Testis (tissue), 3 donors: ENCODE measurements around the gene ZNF865. TPM values are rescaled to one million over a fixed set of nuclear protein-coding genes. Genes with fewer than 3 reads are reported as not detected.
A peak's percentile ranks its signal among the peaks of the same experiment; 100 is the strongest.

Source experiments
- DNase-seq: peaks from one replicate; pipeline ENCODE4 v3.0.0-alpha.2; 2019
- H3K27ac ChIP-seq, 2 donors: fragments of 200-600 bp; sonication (generic); one replicate each; pipeline ENCODE4 v1.5.1; 2019
- H3K27me3 ChIP-seq: fragments of 200-600 bp; sonication (generic); one replicate; pipeline ENCODE4 v1.5.1; 2019
- H3K36me3 ChIP-seq: fragments of 200-600 bp; sonication (generic); one replicate; pipeline ENCODE4 v1.5.1; 2017; ENCODE audit warnings: low read depth; ENCODE audit errors: missing control alignments
- H3K4me1 ChIP-seq: fragments of 200-600 bp; sonication (generic); one replicate; pipeline ENCODE4 v1.5.1; 2019
- H3K4me3 ChIP-seq, 2 donors: fragments of 200-600 bp; sonication (generic); one replicate each; pipeline ENCODE4 v1.5.1; 2017 to 2019
- H3K9me3 ChIP-seq: fragments of 200-600 bp; sonication (generic); one replicate; pipeline ENCODE4 v1.5.1; 2017
- CTCF ChIP-seq, 3 experiments: fragments of 450-650 bp in 2 of 3; fragments of 200-600 bp in 1 of 3; sonication (generic) in 1 of 3; IDR thresholded peaks; one replicate each; pipeline ENCODE4 v1.5.1; 2016 to 2019; ENCODE audit warnings: antibody characterized with exemption in 3 of 3, mild to moderate bottlenecking in 2 of 3, moderate library complexity in 1 of 3
- POLR2A ChIP-seq: fragments of 450-650 bp; IDR thresholded peaks from one replicate; pipeline ENCODE4 v1.6.1; 2017; ENCODE audit warnings: antibody characterized with exemption, mild to moderate bottlenecking, moderate library complexity
- WGBS, 2 donors: methylation state at CpG; one replicate each; pipeline ENCODE4 v1.1.5; 2018; 5-methylcytosine and 5-hydroxymethylcytosine counted together
- intact Hi-C: fragments of 100-400 bp; cut with DNase I; formaldehyde crosslinking; loops from one replicate; pipeline ENCODE4 v1.15.1; 2023; ENCODE audit warnings: low total_unique reads
- polyA plus RNA-seq: library from polyadenylated mRNA; stranded (reverse); fragments of 350-450 nt; fragmentation: Illumina TruSeq; extraction: RNeasy Lipid Tissue Mini Kit (QIAGEN cat#74804); gene quantifications from one replicate; pipeline ENCODE4 v1.2.3, GENCODE V29; 2014; ENCODE audit warnings: low read depth, low replicate concordance; ENCODE audit not compliant: insufficient read depth
- total RNA-seq, 2 donors: library from RNA; depleted of rRNA; stranded (reverse); fragments of >200 nt; gene quantifications; one replicate each; pipeline ENCODE4 v1.2.3, GENCODE V29; 2016

ZNF865 gene
- total and polyA plus RNA-seq, 3 donors from 2014 or later: 4.7 to 14.5 (median 12.2) TPM

- TF ChIP-seq POLR2A: no peak
- H3K27ac ChIP-seq: no peak overlapping the region
- no peaks in the 10 kb centered on the region for H3K27me3 ChIP-seq
- H3K4me3 ChIP-seq: peak overlapping the region; percentile 29 to 43
- DNase-seq: no peak
- 40 to 81% methylated on average over 1 to 42 of the region's 73 CpGs for WGBS, 2 donors
- intact Hi-C loops: no loop called here
- no peaks in the 10 kb centered on the region for H3K4me1 ChIP-seq
- no peaks in the 10 kb centered on the region for H3K9me3 ChIP-seq
- no peaks in the 10 kb centered on the region for H3K36me3 ChIP-seq
Measured at GRCh38 chr19:55592391-55593090, 12.9 kb upstream of the ZNF865 start.

GRCh38 chr19:55593096-55593772 is 12.2 kb upstream of the ZNF865 start:
- H3K36me3 ChIP-seq: no peaks in the 10 kb centered on the region
- intact Hi-C loops: no loop called here
- WGBS, 2 donors: 60 to 67% methylated on average over 1 to 28 of the region's 68 CpGs

GRCh38 chr19:55594996-55595545 is 10.4 kb upstream of the ZNF865 start:
- WGBS, 2 donors: 75 to 77% methylated on average over 4 of the region's 4 CpGs
- intact Hi-C loops: no loop called here
- Histone ChIP-seq H3K4me1 (no peaks in the 10 kb centered on the region), H3K27me3 (no peaks in the 10 kb centered on the region), H3K4me3 (no peak overlapping the region), H3K27ac (no peak overlapping the region), H3K9me3 (no peaks in the 10 kb centered on the region), H3K36me3 (no peaks in the 10 kb centered on the region)
- no peak for TF ChIP-seq CTCF (IDR thresholded peaks at IDR 0.05)
- TF ChIP-seq POLR2A: no peak
- DNase-seq: no peak

More at GRCh38 chr19:55593096-55593772, 12.2 kb upstream of the ZNF865 start:
- no peak for DNase-seq
- Histone ChIP-seq H3K27ac (no peak overlapping the region), H3K9me3 (no peaks in the 10 kb centered on the region), H3K4me3 (peak overlapping the region; percentile 29), H3K4me1 (no peaks in the 10 kb centered on the region), H3K27me3 (no peaks in the 10 kb centered on the region)
- no peak for TF ChIP-seq POLR2A

GRCh38 chr19:55596304-55596703 is 9.1 kb upstream of the ZNF865 start:
- 93 to 97% methylated on average over 3 of the region's 3 CpGs for WGBS, 2 donors
- Histone ChIP-seq H3K36me3 (no peaks in the 10 kb centered on the region), H3K4me1 (peaks cover 7% of the 10 kb centered on the region), H3K27me3 (no peaks in the 10 kb centered on the region), H3K4me3 (no peak overlapping the region), H3K27ac (no peak overlapping the region), H3K9me3 (no peaks in the 10 kb centered on the region)
- intact Hi-C loops: no loop called here
- no peak for DNase-seq
- no peak for TF ChIP-seq POLR2A
- TF ChIP-seq CTCF (IDR thresholded peaks at IDR 0.05): no peak

- DNase-seq: no peak
- H3K4me1 ChIP-seq: peaks cover 7% of the 10 kb centered on the region
- H3K9me3 ChIP-seq: no peaks in the 10 kb centered on the region
- no peaks in the 10 kb centered on the region for H3K36me3 ChIP-seq
- H3K4me3 ChIP-seq: no peak overlapping the region
- no peak for TF ChIP-seq CTCF (IDR thresholded peaks at IDR 0.05)
- no peak for TF ChIP-seq POLR2A
- intact Hi-C loops: no loop called here
- H3K27ac ChIP-seq: no peak overlapping the region
- WGBS, 2 donors: 61 to 84% methylated on average over 10 to 30 of the region's 30 CpGs
- no peaks in the 10 kb centered on the region for H3K27me3 ChIP-seq
Measured at GRCh38 chr19:55597501-55597921, 7.9 kb upstream of the ZNF865 start.
